Suprapubic skin (tissue), 4 donors: ENCODE results near the gene DGCR6. TPM values are rescaled to one million over a fixed set of nuclear protein-coding genes. Genes with fewer than 3 reads are reported as not detected.
"Not testable (repeated sequence)": the region's sequence is repeated elsewhere in the genome, so short reads cannot be mapped to it uniquely, and the experiment has no call there.

Experiments
- DNase-seq, 2 donors: peaks; one replicate each; pipeline ENCODE4 v3.0.0-alpha.2; 2019; ENCODE audit warnings: low spot score in 2 of 2
- H3K27ac ChIP-seq: fragments of 200-600 bp; sonication (generic); one replicate; pipeline ENCODE4 v1.5.1; 2019
- H3K27me3 ChIP-seq: fragments of 200-600 bp; sonication (generic); one replicate; pipeline ENCODE4 v1.5.1; 2019
- H3K36me3 ChIP-seq: fragments of 200-600 bp; sonication (generic); one replicate; pipeline ENCODE4 v1.5.1; 2019
- H3K4me1 ChIP-seq: fragments of 200-600 bp; sonication (generic); one replicate; pipeline ENCODE4 v1.5.1; 2019
- H3K4me3 ChIP-seq: fragments of 200-600 bp; sonication (generic); one replicate; pipeline ENCODE4 v1.5.1; 2019; ENCODE audit warnings: mild to moderate bottlenecking
- H3K9me3 ChIP-seq: fragments of 200-600 bp; sonication (generic); one replicate; pipeline ENCODE4 v1.5.1; 2019
- CTCF ChIP-seq, 2 donors: fragments of 200-600 bp in 1 of 2; fragments of 450-650 bp in 1 of 2; sonication (generic) in 1 of 2; IDR thresholded peaks; one replicate each; pipeline ENCODE4 v1.5.1; 2016 to 2019; ENCODE audit warnings: antibody characterized with exemption in 2 of 2, mild to moderate bottlenecking in 1 of 2, moderate library complexity in 1 of 2
- EP300 ChIP-seq: sonication (generic); formaldehyde crosslinking; IDR thresholded peaks from one replicate; pipeline ENCODE4 v1.6.1; 2017; ENCODE audit warnings: antibody characterized with exemption
- POLR2A ChIP-seq, 2 donors: fragments of 450-650 bp; IDR thresholded peaks; one replicate each; pipeline ENCODE4 v1.6.1; 2017; ENCODE audit warnings: antibody characterized with exemption in 2 of 2, mild to moderate bottlenecking in 2 of 2, moderate library complexity in 2 of 2
- POLR2AphosphoS5 ChIP-seq, 3 donors: sonication (generic); formaldehyde crosslinking; IDR thresholded peaks; one replicate each; pipeline ENCODE4 v1.6.1; 2017; ENCODE audit warnings: antibody characterized with exemption in 3 of 3
- WGBS: methylation state at CpG from one replicate; pipeline ENCODE4 v1.1.5; 2018; 5-methylcytosine and 5-hydroxymethylcytosine counted together
- total RNA-seq, 4 donors: library from RNA; depleted of rRNA; stranded (reverse); fragments of >200 nt; gene quantifications; one replicate each; pipeline ENCODE4 v1.1.0, GENCODE V29; 2016

DGCR6 gene
- total RNA-seq, 4 donors from 2014 or later, result 4.9 to 11.2 (median 7.2) TPM

- Histone ChIP-seq H3K4me3 (no peak overlapping the region), H3K9me3 (no peaks in the 10 kb centered on the region), H3K36me3 (no peaks in the 10 kb centered on the region), H3K27me3 (no peaks in the 10 kb centered on the region), H3K4me1 (no peaks in the 10 kb centered on the region), H3K27ac (no peak overlapping the region)
- TF ChIP-seq CTCF (IDR thresholded peaks at IDR 0.05) (no peak), EP300 (no peak), POLR2AphosphoS5 (IDR thresholded peaks at IDR 0.05) (no peak), POLR2A (IDR thresholded peaks at IDR 0.05) (no peak)
- peak in 1 of 2 donors; percentile 43 for DNase-seq
- WGBS, result no CpG with 5 or more reads among the region's 13 CpGs
Observed at GRCh38 chr22:18906896-18907295, 776 bp downstream of the DGCR6 start.

GRCh38 chr22:18909556-18909955 is 3.4 kb downstream of the DGCR6 start:
- Histone ChIP-seq H3K27me3 (no peaks in the 10 kb centered on the region), H3K27ac (no peak overlapping the region), H3K4me3 (no peak overlapping the region), H3K4me1 (no peaks in the 10 kb centered on the region), H3K36me3 (no peaks in the 10 kb centered on the region), H3K9me3 (no peaks in the 10 kb centered on the region)
- no CpG with 5 or more reads among the region's 5 CpGs for WGBS
- TF ChIP-seq POLR2AphosphoS5 (IDR thresholded peaks at IDR 0.05) (no peak), CTCF (IDR thresholded peaks at IDR 0.05) (no peak), POLR2A (IDR thresholded peaks at IDR 0.05) (no peak), EP300 (no peak)
- no peak for DNase-seq

GRCh38 chr22:18911535-18911934 is 5.4 kb downstream of the DGCR6 start:
- WGBS, result no CpG with 5 or more reads among the region's 2 CpGs
- not testable (repeated sequence) for H3K4me1 ChIP-seq, H3K27ac ChIP-seq, H3K9me3 ChIP-seq, H3K36me3 ChIP-seq, H3K4me3 ChIP-seq, H3K27me3 ChIP-seq, DNase-seq

- not testable (repeated sequence) for H3K27ac ChIP-seq, H3K4me3 ChIP-seq, H3K36me3 ChIP-seq, H3K27me3 ChIP-seq, DNase-seq, H3K9me3 ChIP-seq, H3K4me1 ChIP-seq
- WGBS, result no CpG with 5 or more reads among the region's 10 CpGs
Observed at GRCh38 chr22:18912264-18912946, 6.3 kb downstream of the DGCR6 start.

- no CpG with 5 or more reads among the region's 10 CpGs for WGBS
- not testable (repeated sequence) for H3K9me3 ChIP-seq, H3K4me1 ChIP-seq, H3K4me3 ChIP-seq, DNase-seq, H3K36me3 ChIP-seq, H3K27me3 ChIP-seq, H3K27ac ChIP-seq
Observed at GRCh38 chr22:18914558-18914957, 8.4 kb downstream of the DGCR6 start.

GRCh38 chr22:18915550-18915949 is 9.4 kb downstream of the DGCR6 start:
- not testable (repeated sequence) for H3K27ac ChIP-seq, H3K4me3 ChIP-seq
- WGBS, result no CpG with 5 or more reads among the region's 9 CpGs

GRCh38 chr22:18917818-18918217 is 11.7 kb downstream of the DGCR6 start:
- H3K4me1 ChIP-seq, H3K9me3 ChIP-seq, H3K27me3 ChIP-seq, H3K36me3 ChIP-seq, DNase-seq, H3K27ac ChIP-seq, H3K4me3 ChIP-seq: not testable (repeated sequence)
- whole genome bisulfite sequencing, result 35% methylated on average over 2 of the region's 3 CpGs

More at GRCh38 chr22:18915550-18915949, 9.4 kb downstream of the DGCR6 start:
- not testable (repeated sequence) for H3K27me3 ChIP-seq, H3K36me3 ChIP-seq, H3K9me3 ChIP-seq, DNase-seq, H3K4me1 ChIP-seq

- not testable (repeated sequence) for H3K27me3 ChIP-seq, H3K4me3 ChIP-seq
Observed at GRCh38 chr22:18920257-18920902, 14.3 kb downstream of the DGCR6 start.

More at GRCh38 chr22:18920257-18920902, 14.3 kb downstream of the DGCR6 start:
- not testable (repeated sequence) for H3K36me3 ChIP-seq, H3K27ac ChIP-seq, H3K9me3 ChIP-seq, H3K4me1 ChIP-seq, DNase-seq
- no CpG with 5 or more reads among the region's 12 CpGs for WGBS
